Retinal pigment epithelial cell (primary cell): ENCODE data around the gene SLC11A2.

Experiments
- DNase-seq: peaks from one replicate; pipeline ENCODE4 v3.0.0-alpha.2; 2010; ENCODE audit warnings: low read depth
- H3K4me3 ChIP-seq: 2 replicates; pipeline ENCODE4 v1.5.1; 2011; ENCODE audit warnings: mild to moderate bottlenecking, low read length, control low read depth, moderate library complexity
- TF ChIP-seq, protein P1 (sequence below): conservative IDR thresholded peaks from 2 replicates; pipeline ENCODE4 v1.5.1; 2011; ENCODE audit warnings: low read depth, low read length, control low read depth, inconsistent platforms

SLC11A2 gene

DNA sequence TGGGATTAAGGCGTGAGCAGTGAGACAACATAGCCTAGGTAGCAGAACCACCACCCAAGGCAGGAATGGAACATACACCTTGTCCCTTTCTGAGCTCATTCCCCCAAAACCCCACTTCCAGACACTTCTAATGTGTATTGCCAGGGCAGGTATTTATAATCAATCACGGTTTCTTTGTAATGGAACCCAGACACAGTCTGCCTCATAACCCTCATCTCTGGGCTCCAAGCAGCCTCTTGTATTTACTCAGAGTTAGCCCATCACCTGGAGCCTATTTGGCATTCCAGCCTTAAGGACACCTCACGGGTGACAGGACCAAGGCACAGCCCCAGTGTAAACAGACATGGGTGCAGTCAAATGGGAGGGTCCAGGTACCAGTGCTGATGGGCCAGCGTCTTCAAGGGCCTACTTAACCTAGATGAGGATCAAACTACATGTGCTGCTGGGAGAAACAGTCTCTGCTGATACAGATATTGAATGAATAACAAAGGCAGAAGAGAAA is 76.3 kb downstream of the SLC11A2 start:
- no peak for DNase-seq
- H3K4me3 ChIP-seq: no peak overlapping the region
- TF ChIP-seq, protein P1, sequence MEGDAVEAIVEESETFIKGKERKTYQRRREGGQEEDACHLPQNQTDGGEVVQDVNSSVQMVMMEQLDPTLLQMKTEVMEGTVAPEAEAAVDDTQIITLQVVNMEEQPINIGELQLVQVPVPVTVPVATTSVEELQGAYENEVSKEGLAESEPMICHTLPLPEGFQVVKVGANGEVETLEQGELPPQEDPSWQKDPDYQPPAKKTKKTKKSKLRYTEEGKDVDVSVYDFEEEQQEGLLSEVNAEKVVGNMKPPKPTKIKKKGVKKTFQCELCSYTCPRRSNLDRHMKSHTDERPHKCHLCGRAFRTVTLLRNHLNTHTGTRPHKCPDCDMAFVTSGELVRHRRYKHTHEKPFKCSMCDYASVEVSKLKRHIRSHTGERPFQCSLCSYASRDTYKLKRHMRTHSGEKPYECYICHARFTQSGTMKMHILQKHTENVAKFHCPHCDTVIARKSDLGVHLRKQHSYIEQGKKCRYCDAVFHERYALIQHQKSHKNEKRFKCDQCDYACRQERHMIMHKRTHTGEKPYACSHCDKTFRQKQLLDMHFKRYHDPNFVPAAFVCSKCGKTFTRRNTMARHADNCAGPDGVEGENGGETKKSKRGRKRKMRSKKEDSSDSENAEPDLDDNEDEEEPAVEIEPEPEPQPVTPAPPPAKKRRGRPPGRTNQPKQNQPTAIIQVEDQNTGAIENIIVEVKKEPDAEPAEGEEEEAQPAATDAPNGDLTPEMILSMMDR: no peak

- TF ChIP-seq, protein P1: no peak
Observed at GRCh38 chr12:50948798-50949197, 77.4 kb downstream of the SLC11A2 start.

GRCh38 chr12:50947933-50948626 is 78.1 kb downstream of the SLC11A2 start:
- no peak overlapping the region for H3K4me3 ChIP-seq
- TF ChIP-seq, protein P1: no peak
- no peak for DNase-seq

More at GRCh38 chr12:50948798-50949197, 77.4 kb downstream of the SLC11A2 start:
- no peak for DNase-seq
- no peak overlapping the region for H3K4me3 ChIP-seq

- no peak for DNase-seq
- TF ChIP-seq, protein P1: no peak
- no peak overlapping the region for H3K4me3 ChIP-seq
Observed at GRCh38 chr12:50937653-50938052, 88.5 kb downstream of the SLC11A2 start.

GRCh38 chr12:50936821-50937530 is 89.2 kb downstream of the SLC11A2 start:
- no peak overlapping the region for H3K4me3 ChIP-seq
- TF ChIP-seq, protein P1: no peak
- DNase-seq: no peak

GRCh38 chr12:50934981-50935807 is 91.0 kb downstream of the SLC11A2 start:
- TF ChIP-seq, protein P1: no peak
- no peak overlapping the region for H3K4me3 ChIP-seq
- peak; percentile 46 for DNase-seq
